Fibroblast of lung (primary cell): ENCODE data around the gene ACTR3. TPM values are rescaled to one million over a fixed set of nuclear protein-coding genes. Genes with fewer than 3 reads are reported as not detected.

ENCODE experiments used
- DNase-seq, 2 donors: peaks; one replicate each; pipeline versions ENCODE4 v3.0.0 to v3.0.0-alpha.2; 2010; ENCODE audit warnings: low read depth in 2 of 2
- H2AFZ ChIP-seq: 2 replicates; pipeline ENCODE4 v1.5.1; 2012; ENCODE audit warnings: low read length, control low read depth, inconsistent platforms
- H3K27ac ChIP-seq: 2 replicates; pipeline ENCODE4 v1.5.1; 2011; ENCODE audit warnings: low read length, control low read depth; ENCODE audit not compliant: insufficient read depth
- H3K27me3 ChIP-seq: 2 replicates; pipeline ENCODE4 v1.5.1; 2011; ENCODE audit warnings: mild to moderate bottlenecking, low read length; ENCODE audit not compliant: control insufficient read depth, insufficient read depth
- H3K36me3 ChIP-seq: 2 replicates; pipeline ENCODE4 v1.5.1; 2011; ENCODE audit warnings: low read length; ENCODE audit not compliant: control insufficient read depth, insufficient read depth
- H3K4me1 ChIP-seq: 2 replicates; pipeline ENCODE4 v1.5.1; 2011; ENCODE audit warnings: low read length; ENCODE audit not compliant: control insufficient read depth, insufficient read depth; ENCODE audit errors: extremely low read depth
- H3K4me2 ChIP-seq: 2 replicates; pipeline ENCODE4 v1.5.1; 2011; ENCODE audit warnings: low read length, control low read depth; ENCODE audit not compliant: insufficient read depth; ENCODE audit errors: extremely low read depth
- H3K4me3 ChIP-seq, 4 experiments: fragments of 200-600 bp in 1 of 4; sonication (generic) in 1 of 4; replicated peaks in 1 of 4; 2 replicates each; pipeline ENCODE4 v1.5.1; 2011 to 2016; ENCODE audit warnings: low read length in 4 of 4, low read depth in 3 of 4, mild to moderate bottlenecking in 3 of 4, control low read depth in 2 of 4, inconsistent platforms in 1 of 4, mixed read lengths in 1 of 4; ENCODE audit not compliant: insufficient read depth in 1 of 4; ENCODE audit errors: control extremely low read depth in 1 of 4
- H3K79me2 ChIP-seq: 2 replicates; pipeline ENCODE4 v1.5.1; 2012; ENCODE audit warnings: mild to moderate bottlenecking, low read length, inconsistent platforms; ENCODE audit not compliant: control insufficient read depth, insufficient read depth
- H3K9ac ChIP-seq: 2 replicates; pipeline ENCODE4 v1.5.1; 2011; ENCODE audit warnings: mild to moderate bottlenecking, low read length, control low read depth; ENCODE audit not compliant: insufficient read depth
- H3K9me3 ChIP-seq: 2 replicates; pipeline ENCODE4 v1.5.1; 2012; ENCODE audit warnings: low read depth, low read length; ENCODE audit not compliant: control insufficient read depth, insufficient read depth
- H4K20me1 ChIP-seq: 2 replicates; pipeline ENCODE4 v1.5.1; 2011; ENCODE audit warnings: low read length; ENCODE audit not compliant: control insufficient read depth, insufficient read depth; ENCODE audit errors: extremely low read depth
- CTCF ChIP-seq, 2 donors: IDR thresholded peaks in 1 of 2; conservative IDR thresholded peaks in 1 of 2; 1 replicate in 1 of 2; 2 replicates in 1 of 2; pipeline ENCODE4 v1.5.1; 2011 to 2012; ENCODE audit warnings: low read length in 2 of 2, control low read depth in 1 of 2, inconsistent platforms in 1 of 2, low read depth in 1 of 2, mild to moderate bottlenecking in 1 of 2
- EZH2 ChIP-seq: IDR thresholded peaks from 2 replicates; pipeline ENCODE4 v1.5.1; 2012; ENCODE audit warnings: low read length, control low read depth, mild to moderate bottlenecking; ENCODE audit errors: missing control alignments
- polyA plus RNA-seq, 2 donors: library from polyadenylated mRNA; depleted of rRNA in 1 of 2; stranded (reverse) in 1 of 2; unstranded in 1 of 2; fragments of >200 nt; gene quantifications; 2 replicates each; pipeline ENCODE4 v1.2.1, GENCODE V29; 2011 to 2012; ENCODE audit warnings: missing spikeins in 1 of 2
- total RNA-seq: library from RNA; depleted of rRNA; stranded (reverse); fragments of >200 nt; gene quantifications from 2 replicates; pipeline ENCODE4 v1.2.1, GENCODE V29; 2014

ACTR3 gene
- total and polyA plus RNA-seq, 2 donors (not counting 1 experiment from before 2014, with no cell fraction given), result 177 to 479 TPM

DNA sequence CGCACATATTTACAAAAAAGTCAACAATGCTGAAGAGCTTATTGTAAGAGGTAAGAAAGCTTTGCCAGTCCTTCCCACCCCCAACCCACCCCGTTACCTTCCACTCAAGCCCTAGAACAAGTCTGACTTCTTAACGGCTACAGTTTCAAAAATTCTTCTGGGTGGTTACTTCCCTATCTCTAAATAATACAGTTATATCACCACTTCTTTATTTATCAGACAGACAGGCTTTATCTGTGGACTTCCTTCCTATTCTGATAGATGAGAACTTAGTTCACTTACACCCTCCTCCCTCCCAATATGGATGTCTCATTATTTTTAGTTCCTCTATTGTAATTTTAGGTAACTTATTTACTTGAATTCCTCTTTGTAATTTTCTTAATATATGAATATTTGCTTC, 26.7 kb upstream of the ACTR3 start:
- H3K9me3 ChIP-seq, result no peaks in the 10 kb centered on the region
- DNase-seq, result no peak
- no peak overlapping the region for H3K9ac ChIP-seq
- H4K20me1 ChIP-seq, result no peaks in the 10 kb centered on the region
- no peak overlapping the region for H3K4me2 ChIP-seq
- H2AFZ ChIP-seq, result no peak overlapping the region
- TF ChIP-seq CTCF (conservative IDR thresholded peaks at IDR 0.05 in 1 of 2, IDR thresholded peaks at IDR 0.05 in 1 of 2; ENCODE audit: low read depth in 1 of 2, low read length in 2 of 2) (no peak), EZH2 (no peak)
- H3K36me3 ChIP-seq, result no peaks in the 10 kb centered on the region
- H3K27me3 ChIP-seq, result no peaks in the 10 kb centered on the region
- H3K27ac ChIP-seq, result no peak overlapping the region
- H3K79me2 ChIP-seq, result no peaks in the 10 kb centered on the region
- H3K4me3 ChIP-seq, result no peak overlapping the region
- peaks cover 3% of the 10 kb centered on the region for H3K4me1 ChIP-seq

- Histone ChIP-seq H3K9ac (no peak overlapping the region), H2AFZ (no peak overlapping the region), H4K20me1 (no peaks in the 10 kb centered on the region), H3K4me1 (no peaks in the 10 kb centered on the region), H3K79me2 (no peaks in the 10 kb centered on the region), H3K4me2 (no peak overlapping the region), H3K36me3 (no peaks in the 10 kb centered on the region), H3K27me3 (no peaks in the 10 kb centered on the region), H3K9me3 (no peaks in the 10 kb centered on the region), H3K4me3 (no peak overlapping the region), H3K27ac (no peak overlapping the region)
- no peak for DNase-seq
- TF ChIP-seq EZH2, result no peak
- TF ChIP-seq CTCF (conservative IDR thresholded peaks at IDR 0.05 in 1 of 2, IDR thresholded peaks at IDR 0.05 in 1 of 2; ENCODE audit: low read depth in 1 of 2, low read length in 2 of 2), result no peak
Observed at GRCh38 chr2:113867571-113867970, 22.3 kb upstream of the ACTR3 start.

DNA sequence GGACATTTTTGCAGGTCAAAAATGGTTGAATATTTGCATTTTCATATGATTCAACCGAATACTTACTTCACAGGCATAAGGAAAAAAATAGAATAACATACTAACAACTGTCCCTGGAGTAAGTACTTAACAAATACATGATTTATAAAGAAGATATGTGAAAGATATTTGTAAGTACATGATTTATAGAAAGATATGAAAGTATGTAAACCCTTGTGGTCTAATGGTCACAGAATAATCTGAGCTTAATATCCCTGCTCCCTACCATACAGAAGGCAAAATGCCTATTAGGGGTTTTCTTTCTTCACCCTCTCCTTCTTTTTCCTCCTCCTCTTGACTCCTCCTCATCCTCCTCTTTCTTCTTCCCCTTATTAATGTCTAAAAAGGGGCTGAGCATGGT, 20.6 kb upstream of the ACTR3 start:
- no peak overlapping the region for H3K4me3 ChIP-seq
- no peaks in the 10 kb centered on the region for H3K36me3 ChIP-seq
- TF ChIP-seq CTCF (conservative IDR thresholded peaks at IDR 0.05 in 1 of 2, IDR thresholded peaks at IDR 0.05 in 1 of 2; ENCODE audit: low read depth in 1 of 2, low read length in 2 of 2) (no peak), EZH2 (no peak)
- no peaks in the 10 kb centered on the region for H3K27me3 ChIP-seq
- H4K20me1 ChIP-seq, result no peaks in the 10 kb centered on the region
- H3K4me1 ChIP-seq, result no peaks in the 10 kb centered on the region
- H3K9ac ChIP-seq, result no peak overlapping the region
- no peaks in the 10 kb centered on the region for H3K9me3 ChIP-seq
- H3K27ac ChIP-seq, result no peak overlapping the region
- no peak overlapping the region for H3K4me2 ChIP-seq
- DNase-seq, result no peak
- no peak overlapping the region for H2AFZ ChIP-seq
- no peaks in the 10 kb centered on the region for H3K79me2 ChIP-seq
